GM23338 (cell line): Measurements from ENCODE around the gene ITPR2. TPM values are rescaled to one million over a fixed set of nuclear protein-coding genes. Genes with fewer than 3 reads are reported as not detected.

Source experiments
- ATAC-seq: fragments of 200-7000 bp; cut with Tn5 transposase; 3 replicates; pipeline ENCODE4 v1.9.1; 2020
- DNase-seq: peaks from one replicate; pipeline ENCODE4 v3.0.0-alpha.2; 2015; ENCODE audit warnings: low spot score
- H2AFZ ChIP-seq: fragments of 200-600 bp; sonication (generic); 2 replicates; pipeline ENCODE4 v1.8.0; 2016; ENCODE audit warnings: antibody characterized with exemption, mild to moderate bottlenecking, moderate library complexity
- H3F3A ChIP-seq: fragments of 200-600 bp; sonication (generic); replicated peaks from 2 replicates; pipeline ENCODE4 v1.8.0; 2017; ENCODE audit warnings: antibody characterized with exemption, mixed run types, low read depth
- H3K27ac ChIP-seq: fragments of 200-600 bp; sonication (generic); 2 replicates; pipeline ENCODE4 v1.6.1; 2016; ENCODE audit warnings: low read depth
- H3K27me3 ChIP-seq: fragments of 200-600 bp; sonication (generic); 2 replicates; pipeline ENCODE4 v1.8.0; 2016; ENCODE audit warnings: mild to moderate bottlenecking, mixed run types, moderate library complexity; ENCODE audit not compliant: insufficient read depth
- H3K36me3 ChIP-seq: fragments of 200-600 bp; sonication (generic); 2 replicates; pipeline ENCODE4 v1.8.0; 2016; ENCODE audit warnings: mild to moderate bottlenecking; ENCODE audit not compliant: insufficient read depth
- H3K4me1 ChIP-seq: fragments of 200-600 bp; sonication (generic); 2 replicates; pipeline ENCODE4 v1.8.0; 2016; ENCODE audit warnings: mild to moderate bottlenecking, moderate library complexity; ENCODE audit not compliant: insufficient read depth
- H3K4me2 ChIP-seq: fragments of 200-600 bp; sonication (generic); 2 replicates; pipeline ENCODE4 v1.7.1; 2017; ENCODE audit warnings: mixed run types
- H3K4me3 ChIP-seq: fragments of 200-600 bp; sonication (generic); 2 replicates; pipeline ENCODE4 v1.6.1; 2016; ENCODE audit warnings: mixed run types
- H3K79me2 ChIP-seq: fragments of 200-600 bp; sonication (generic); replicated peaks from 2 replicates; pipeline ENCODE4 v1.8.0; 2017; ENCODE audit warnings: mild to moderate bottlenecking; ENCODE audit not compliant: insufficient read depth
- H3K9me2 ChIP-seq: fragments of 200-600 bp; sonication (generic); 2 replicates; pipeline ENCODE4 v1.8.0; 2017; ENCODE audit not compliant: insufficient read depth
- H4K20me1 ChIP-seq: fragments of 200-600 bp; sonication (generic); replicated peaks from 2 replicates; pipeline ENCODE4 v1.8.0; 2017; ENCODE audit warnings: mild to moderate bottlenecking; ENCODE audit not compliant: insufficient read depth
- H3K27ac Mint-ChIP-seq: 2 replicates; pipeline ENCODE4 v1.8.0; 2020; ENCODE audit warnings: inconsistent platforms, mild to moderate bottlenecking, moderate library complexity, mixed read lengths
- H3K27me3 Mint-ChIP-seq: 3 replicates; pipeline ENCODE4 v1.8.0; 2022; ENCODE audit warnings: low read depth, mild to moderate bottlenecking, moderate library complexity, mixed read lengths, inconsistent platforms; ENCODE audit not compliant: insufficient read depth, poor library complexity
- H3K36me3 Mint-ChIP-seq: 3 replicates; pipeline ENCODE4 v1.8.0; 2021; ENCODE audit warnings: low read depth, mild to moderate bottlenecking, inconsistent platforms, moderate library complexity, mixed read lengths
- H3K4me1 Mint-ChIP-seq: 3 replicates; pipeline ENCODE4 v1.8.0; 2020; ENCODE audit warnings: mild to moderate bottlenecking, inconsistent platforms, mixed read lengths
- H3K4me3 Mint-ChIP-seq: 3 replicates; pipeline ENCODE4 v1.8.0; 2021; ENCODE audit warnings: moderate library complexity, mild to moderate bottlenecking, inconsistent platforms, mixed read lengths
- H3K9me3 Mint-ChIP-seq: 3 replicates; pipeline ENCODE4 v1.8.0; 2020; ENCODE audit warnings: moderate library complexity, mild to moderate bottlenecking, inconsistent platforms, mixed read lengths
- CREB1 ChIP-seq: fragments of 250-450 bp; sonication (Bioruptor Pico); IDR thresholded peaks from 2 replicates; pipeline ENCODE4 v1.5.0; 2020; ENCODE audit warnings: low read depth, mild to moderate bottlenecking, moderate library complexity
- ETS1 ChIP-seq: IDR thresholded peaks from 2 replicates; pipeline ENCODE4 v1.6.1; 2016; ENCODE audit warnings: antibody characterized with exemption
- EZH2 ChIP-seq: fragments of 200-600 bp; sonication (generic); IDR thresholded peaks from one replicate; pipeline ENCODE4 v1.8.0; 2017; ENCODE audit warnings: antibody characterized with exemption, mild to moderate bottlenecking, low read depth; ENCODE audit not compliant: unreplicated experiment
- EZH2phosphoT487 ChIP-seq: fragments of 200-600 bp; sonication (generic); IDR thresholded peaks from one replicate; pipeline ENCODE4 v1.8.1; 2018; ENCODE audit warnings: antibody characterized with exemption; ENCODE audit not compliant: unreplicated experiment
- ZNF114 ChIP-seq: fragments of 250-450 bp; sonication (Bioruptor Pico); IDR thresholded peaks from 2 replicates; pipeline ENCODE4 v1.5.0; 2020; ENCODE audit warnings: mild to moderate bottlenecking, moderate library complexity
- ZNF331 ChIP-seq: fragments of 250-450 bp; sonication (Bioruptor Pico); IDR thresholded peaks from 2 replicates; pipeline ENCODE4 v1.5.0; 2020; ENCODE audit warnings: low read depth, mild to moderate bottlenecking, moderate library complexity
- polyA plus RNA-seq: library from polyadenylated mRNA; unstranded; fragments of >200 nt; fragmentation: Nextera tagmentation; extraction: Ambion mirVana; gene quantifications from 2 replicates; pipeline ENCODE4 v1.2.1, GENCODE V29; 2016
- total RNA-seq: library from RNA; depleted of rRNA; stranded (reverse); fragments of >200 nt; shearing (Covaris generic); gene quantifications from 2 replicates; pipeline ENCODE4 v1.2.3, GENCODE V29; 2014
- TF ChIP-seq, protein P1 (sequence below): fragments of 250-450 bp; sonication (Bioruptor Pico); IDR thresholded peaks from 2 replicates; pipeline ENCODE4 v1.5.0; 2020; ENCODE audit warnings: mild to moderate bottlenecking, moderate library complexity
- TF ChIP-seq, protein P2 (sequence below): IDR thresholded peaks from one replicate; pipeline ENCODE4 v1.6.1; 2018; ENCODE audit warnings: antibody characterized with exemption; ENCODE audit not compliant: unreplicated experiment

The ITPR2 gene
- total and polyA plus RNA-seq, 2 experiments from 2014 or later: 44.5 to 65.2 TPM

- no peak overlapping the region for H3K27ac ChIP-seq
- no peak overlapping the region for H2AFZ ChIP-seq
- H3K27ac Mint-ChIP-seq: no peak overlapping the region
- H3K4me3 ChIP-seq: no peak overlapping the region
- peaks cover 2% of the 10 kb centered on the region for H3K27me3 Mint-ChIP-seq
- H3K9me3 Mint-ChIP-seq: no peaks in the 10 kb centered on the region; the same call in 2 of the 3 replicates
- H4K20me1 ChIP-seq: no peaks in the 10 kb centered on the region
- H3K4me1 ChIP-seq: no peaks in the 10 kb centered on the region
- H3K4me2 ChIP-seq: no peak overlapping the region
- no peak overlapping the region for H3K4me3 Mint-ChIP-seq
- H3K27me3 ChIP-seq: no peaks in the 10 kb centered on the region
- H3K36me3 Mint-ChIP-seq: no peaks in the 10 kb centered on the region
- H3K79me2 ChIP-seq: no peaks in the 10 kb centered on the region
- no peaks in the 10 kb centered on the region for H3K9me2 ChIP-seq
- no peak for TF ChIP-seq CREB1 (CRISPR knock-in tag)
- no peak for TF ChIP-seq EZH2phosphoT487
- TF ChIP-seq EZH2: no peak
- TF ChIP-seq ETS1: no peak
- H3F3A ChIP-seq: no peaks in the 10 kb centered on the region
- ATAC-seq: no peak
- H3K36me3 ChIP-seq: no peaks in the 10 kb centered on the region
- no peak for DNase-seq
- no peaks in the 10 kb centered on the region for H3K4me1 Mint-ChIP-seq
These were observed 530.2 kb downstream of the ITPR2 start for GRCh38 chr12:26302776-26303175.

DNA sequence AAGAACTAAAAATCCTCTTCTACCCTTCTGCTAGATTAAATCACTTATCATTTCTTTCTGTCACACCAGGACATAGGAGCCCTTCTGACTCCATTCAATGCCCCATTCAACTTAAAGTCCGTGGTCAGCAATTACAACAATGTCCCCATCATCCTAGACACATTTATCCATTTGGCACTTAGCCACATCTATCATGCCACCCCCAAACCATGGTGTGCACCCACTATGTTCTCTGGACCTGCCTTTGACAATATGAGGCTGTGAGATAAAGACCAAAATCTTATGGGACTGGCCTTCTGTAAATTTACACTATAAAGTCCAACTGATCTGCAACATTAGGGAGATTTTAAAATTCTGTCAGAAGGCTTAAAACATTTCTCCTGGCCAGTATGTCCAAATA is 533.2 kb downstream of the ITPR2 start:
- Histone ChIP-seq H2AFZ (no peak overlapping the region), H3K27me3 (no peaks in the 10 kb centered on the region), H3F3A (no peaks in the 10 kb centered on the region), H3K4me2 (no peak overlapping the region), H3K4me3 (no peak overlapping the region), H3K27ac (no peak overlapping the region), H3K36me3 (no peaks in the 10 kb centered on the region), H3K4me1 (no peaks in the 10 kb centered on the region), H3K9me2 (no peaks in the 10 kb centered on the region), H3K79me2 (no peaks in the 10 kb centered on the region), H4K20me1 (no peaks in the 10 kb centered on the region)
- Mint-ChIP-seq H3K27ac (no peak overlapping the region), H3K4me3 (no peak overlapping the region), H3K9me3 (no peaks in the 10 kb centered on the region), H3K4me1 (no peaks in the 10 kb centered on the region), H3K27me3 (peaks cover 2% of the 10 kb centered on the region), H3K36me3 (no peaks in the 10 kb centered on the region)
- DNase-seq (no peak), ATAC-seq (no peak)
- TF ChIP-seq, protein P1, sequence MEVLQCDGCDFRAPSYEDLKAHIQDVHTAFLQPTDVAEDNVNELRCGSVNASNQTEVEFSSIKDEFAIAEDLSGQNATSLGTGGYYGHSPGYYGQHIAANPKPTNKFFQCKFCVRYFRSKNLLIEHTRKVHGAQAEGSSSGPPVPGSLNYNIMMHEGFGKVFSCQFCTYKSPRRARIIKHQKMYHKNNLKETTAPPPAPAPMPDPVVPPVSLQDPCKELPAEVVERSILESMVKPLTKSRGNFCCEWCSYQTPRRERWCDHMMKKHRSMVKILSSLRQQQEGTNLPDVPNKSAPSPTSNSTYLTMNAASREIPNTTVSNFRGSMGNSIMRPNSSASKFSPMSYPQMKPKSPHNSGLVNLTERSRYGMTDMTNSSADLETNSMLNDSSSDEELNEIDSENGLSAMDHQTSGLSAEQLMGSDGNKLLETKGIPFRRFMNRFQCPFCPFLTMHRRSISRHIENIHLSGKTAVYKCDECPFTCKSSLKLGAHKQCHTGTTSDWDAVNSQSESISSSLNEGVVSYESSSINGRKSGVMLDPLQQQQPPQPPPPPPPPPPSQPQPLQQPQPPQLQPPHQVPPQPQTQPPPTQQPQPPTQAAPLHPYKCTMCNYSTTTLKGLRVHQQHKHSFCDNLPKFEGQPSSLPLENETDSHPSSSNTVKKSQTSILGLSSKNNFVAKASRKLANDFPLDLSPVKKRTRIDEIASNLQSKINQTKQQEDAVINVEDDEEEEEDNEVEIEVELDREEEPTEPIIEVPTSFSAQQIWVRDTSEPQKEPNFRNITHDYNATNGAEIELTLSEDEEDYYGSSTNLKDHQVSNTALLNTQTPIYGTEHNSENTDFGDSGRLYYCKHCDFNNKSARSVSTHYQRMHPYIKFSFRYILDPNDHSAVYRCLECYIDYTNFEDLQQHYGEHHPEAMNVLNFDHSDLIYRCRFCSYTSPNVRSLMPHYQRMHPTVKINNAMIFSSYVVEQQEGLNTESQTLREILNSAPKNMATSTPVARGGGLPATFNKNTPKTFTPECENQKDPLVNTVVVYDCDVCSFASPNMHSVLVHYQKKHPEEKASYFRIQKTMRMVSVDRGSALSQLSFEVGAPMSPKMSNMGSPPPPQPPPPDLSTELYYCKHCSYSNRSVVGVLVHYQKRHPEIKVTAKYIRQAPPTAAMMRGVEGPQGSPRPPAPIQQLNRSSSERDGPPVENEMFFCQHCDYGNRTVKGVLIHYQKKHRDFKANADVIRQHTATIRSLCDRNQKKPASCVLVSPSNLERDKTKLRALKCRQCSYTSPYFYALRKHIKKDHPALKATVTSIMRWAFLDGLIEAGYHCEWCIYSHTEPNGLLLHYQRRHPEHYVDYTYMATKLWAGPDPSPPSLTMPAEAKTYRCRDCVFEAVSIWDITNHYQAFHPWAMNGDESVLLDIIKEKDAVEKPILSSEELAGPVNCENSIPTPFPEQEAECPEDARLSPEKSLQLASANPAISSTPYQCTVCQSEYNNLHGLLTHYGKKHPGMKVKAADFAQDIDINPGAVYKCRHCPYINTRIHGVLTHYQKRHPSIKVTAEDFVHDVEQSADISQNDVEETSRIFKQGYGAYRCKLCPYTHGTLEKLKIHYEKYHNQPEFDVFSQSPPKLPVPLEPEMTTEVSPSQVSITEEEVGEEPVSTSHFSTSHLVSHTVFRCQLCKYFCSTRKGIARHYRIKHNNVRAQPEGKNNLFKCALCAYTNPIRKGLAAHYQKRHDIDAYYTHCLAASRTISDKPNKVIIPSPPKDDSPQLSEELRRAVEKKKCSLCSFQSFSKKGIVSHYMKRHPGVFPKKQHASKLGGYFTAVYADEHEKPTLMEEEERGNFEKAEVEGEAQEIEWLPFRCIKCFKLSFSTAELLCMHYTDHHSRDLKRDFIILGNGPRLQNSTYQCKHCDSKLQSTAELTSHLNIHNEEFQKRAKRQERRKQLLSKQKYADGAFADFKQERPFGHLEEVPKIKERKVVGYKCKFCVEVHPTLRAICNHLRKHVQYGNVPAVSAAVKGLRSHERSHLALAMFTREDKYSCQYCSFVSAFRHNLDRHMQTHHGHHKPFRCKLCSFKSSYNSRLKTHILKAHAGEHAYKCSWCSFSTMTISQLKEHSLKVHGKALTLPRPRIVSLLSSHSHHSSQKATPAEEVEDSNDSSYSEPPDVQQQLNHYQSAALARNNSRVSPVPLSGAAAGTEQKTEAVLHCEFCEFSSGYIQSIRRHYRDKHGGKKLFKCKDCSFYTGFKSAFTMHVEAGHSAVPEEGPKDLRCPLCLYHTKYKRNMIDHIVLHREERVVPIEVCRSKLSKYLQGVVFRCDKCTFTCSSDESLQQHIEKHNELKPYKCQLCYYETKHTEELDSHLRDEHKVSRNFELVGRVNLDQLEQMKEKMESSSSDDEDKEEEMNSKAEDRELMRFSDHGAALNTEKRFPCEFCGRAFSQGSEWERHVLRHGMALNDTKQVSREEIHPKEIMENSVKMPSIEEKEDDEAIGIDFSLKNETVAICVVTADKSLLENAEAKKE (CRISPR knock-in tag): no peak
- TF ChIP-seq ZNF114 (CRISPR knock-in tag) (no peak), ETS1 (no peak), ZNF331 (CRISPR knock-in tag) (no peak)
- TF ChIP-seq, protein P2, sequence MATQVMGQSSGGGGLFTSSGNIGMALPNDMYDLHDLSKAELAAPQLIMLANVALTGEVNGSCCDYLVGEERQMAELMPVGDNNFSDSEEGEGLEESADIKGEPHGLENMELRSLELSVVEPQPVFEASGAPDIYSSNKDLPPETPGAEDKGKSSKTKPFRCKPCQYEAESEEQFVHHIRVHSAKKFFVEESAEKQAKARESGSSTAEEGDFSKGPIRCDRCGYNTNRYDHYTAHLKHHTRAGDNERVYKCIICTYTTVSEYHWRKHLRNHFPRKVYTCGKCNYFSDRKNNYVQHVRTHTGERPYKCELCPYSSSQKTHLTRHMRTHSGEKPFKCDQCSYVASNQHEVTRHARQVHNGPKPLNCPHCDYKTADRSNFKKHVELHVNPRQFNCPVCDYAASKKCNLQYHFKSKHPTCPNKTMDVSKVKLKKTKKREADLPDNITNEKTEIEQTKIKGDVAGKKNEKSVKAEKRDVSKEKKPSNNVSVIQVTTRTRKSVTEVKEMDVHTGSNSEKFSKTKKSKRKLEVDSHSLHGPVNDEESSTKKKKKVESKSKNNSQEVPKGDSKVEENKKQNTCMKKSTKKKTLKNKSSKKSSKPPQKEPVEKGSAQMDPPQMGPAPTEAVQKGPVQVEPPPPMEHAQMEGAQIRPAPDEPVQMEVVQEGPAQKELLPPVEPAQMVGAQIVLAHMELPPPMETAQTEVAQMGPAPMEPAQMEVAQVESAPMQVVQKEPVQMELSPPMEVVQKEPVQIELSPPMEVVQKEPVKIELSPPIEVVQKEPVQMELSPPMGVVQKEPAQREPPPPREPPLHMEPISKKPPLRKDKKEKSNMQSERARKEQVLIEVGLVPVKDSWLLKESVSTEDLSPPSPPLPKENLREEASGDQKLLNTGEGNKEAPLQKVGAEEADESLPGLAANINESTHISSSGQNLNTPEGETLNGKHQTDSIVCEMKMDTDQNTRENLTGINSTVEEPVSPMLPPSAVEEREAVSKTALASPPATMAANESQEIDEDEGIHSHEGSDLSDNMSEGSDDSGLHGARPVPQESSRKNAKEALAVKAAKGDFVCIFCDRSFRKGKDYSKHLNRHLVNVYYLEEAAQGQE: no peak
